HG02763 (cell line): ENCODE results near the gene PODNL1.

ENCODE experiments used
- ATAC-seq: cut with Tn5 transposase; IDR thresholded peaks from one replicate; pipeline ENCODE4 v1.9.1; 2021; ENCODE audit warnings: mild to moderate bottlenecking, moderate library complexity; ENCODE audit not compliant: unreplicated experiment

PODNL1 gene

GRCh38 chr19:13899912-13900584 is 38.2 kb downstream of the PODNL1 start:
- no peak for ATAC-seq

GRCh38 chr19:13899393-13899792 is 38.8 kb downstream of the PODNL1 start:
- no peak for ATAC-seq

GRCh38 chr19:13896227-13896626 is 42.0 kb downstream of the PODNL1 start:
- no peak for ATAC-seq

GRCh38 chr19:13894552-13894951 is 43.7 kb downstream of the PODNL1 start:
- ATAC-seq = no peak

GRCh38 chr19:13892870-13893269 is 45.3 kb downstream of the PODNL1 start:
- no peak for ATAC-seq

- no peak for ATAC-seq
Measured at GRCh38 chr19:13890136-13890535, 48.1 kb downstream of the PODNL1 start.

- no peak for ATAC-seq
Measured at GRCh38 chr19:13888281-13888680, 49.9 kb downstream of the PODNL1 start.

GRCh38 chr19:13887517-13887916 is 50.7 kb downstream of the PODNL1 start:
- ATAC-seq = no peak

GRCh38 chr19:13887018-13887436 is 51.2 kb downstream of the PODNL1 start:
- ATAC-seq = no peak

- no peak for ATAC-seq
Measured at GRCh38 chr19:13885826-13886365, 52.3 kb downstream of the PODNL1 start.

GRCh38 chr19:13884726-13885591 is 53.3 kb downstream of the PODNL1 start:
- ATAC-seq = no peak

GRCh38 chr19:13883516-13884064 is 54.6 kb downstream of the PODNL1 start:
- no peak for ATAC-seq

GRCh38 chr19:13882836-13883235 is 55.4 kb downstream of the PODNL1 start:
- no peak for ATAC-seq

- ATAC-seq = no peak
Measured at GRCh38 chr19:13882419-13882795, 55.8 kb downstream of the PODNL1 start.

GRCh38 chr19:13881692-13882418 is 56.4 kb downstream of the PODNL1 start:
- ATAC-seq = no peak

GRCh38 chr19:13881251-13881691 is 56.9 kb downstream of the PODNL1 start:
- no peak for ATAC-seq
